ENCODE data around the gene COL18A1. TPM values are rescaled to one million over a fixed set of nuclear protein-coding genes. Genes with fewer than 3 reads are reported as not detected.

COL18A1 gene
- total RNA-seq, 4 donors from 2014 or later: 97.7 to 173 (median 110) TPM

DNA sequence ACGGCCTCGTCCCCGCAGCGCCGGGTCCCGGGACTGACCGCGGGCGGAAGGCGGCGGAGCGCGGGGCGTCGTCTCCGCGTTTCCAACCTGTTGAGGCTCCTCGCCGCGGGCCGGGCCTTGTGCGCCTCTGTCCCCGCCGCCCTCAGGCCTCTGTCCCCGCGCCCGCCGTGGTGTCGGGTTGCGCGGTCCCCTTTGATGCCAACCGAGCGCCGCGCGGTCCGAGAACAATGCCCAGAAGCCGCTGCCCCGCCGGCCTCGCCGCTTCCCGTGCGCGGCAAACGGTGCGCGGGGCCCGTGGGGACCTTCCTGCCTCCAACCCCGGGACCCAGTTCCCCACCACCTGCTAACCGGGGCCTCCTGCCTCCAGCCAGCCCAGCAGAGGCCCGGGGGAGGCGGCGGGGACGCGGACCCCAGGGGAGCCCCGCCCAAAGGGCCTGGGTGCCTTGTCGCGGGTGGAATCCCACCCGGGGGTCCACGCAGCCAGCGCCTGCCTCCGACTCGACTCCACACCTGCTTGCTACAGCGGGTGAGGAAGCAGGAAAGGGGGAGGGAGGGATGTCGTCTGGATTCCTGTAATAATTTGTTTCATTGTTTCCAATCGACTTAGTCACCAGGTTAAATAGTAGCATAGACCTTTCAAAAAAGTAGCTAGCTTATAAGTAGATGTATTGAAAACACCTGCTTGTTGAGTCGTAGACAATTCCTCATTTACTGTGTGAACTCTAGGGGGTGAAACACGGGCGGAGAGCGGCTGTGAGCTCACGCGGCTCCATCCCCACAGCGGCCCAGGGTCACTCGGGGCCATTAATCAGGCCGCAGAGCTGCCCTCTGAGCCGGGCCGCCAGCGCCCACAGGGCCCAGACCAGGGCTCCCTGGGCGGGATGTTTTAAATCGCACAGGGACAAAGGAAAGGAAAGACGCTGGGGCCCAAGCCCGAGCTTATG is 1.1 kb downstream of the COL18A1 start:
- 48% methylated on average over 30 of the region's 83 CpGs for WGBS
- no peak for DNase-seq (ENCODE audit: extremely low spot score)
- peak overlapping the region; percentile 66 to 81 (median 66) for H3K4me3 ChIP-seq
- peaks cover 0 to 9% (median 2%) of the 10 kb centered on the region in 4 donors for H3K9me3 ChIP-seq
- peaks cover 0 to 11% (median 0%) of the 10 kb centered on the region in 4 donors for H3K27me3 ChIP-seq
- peaks cover 41 to 74% (median 67%) of the 10 kb centered on the region in 4 donors for H3K4me1 ChIP-seq
- TF ChIP-seq, protein P1, sequence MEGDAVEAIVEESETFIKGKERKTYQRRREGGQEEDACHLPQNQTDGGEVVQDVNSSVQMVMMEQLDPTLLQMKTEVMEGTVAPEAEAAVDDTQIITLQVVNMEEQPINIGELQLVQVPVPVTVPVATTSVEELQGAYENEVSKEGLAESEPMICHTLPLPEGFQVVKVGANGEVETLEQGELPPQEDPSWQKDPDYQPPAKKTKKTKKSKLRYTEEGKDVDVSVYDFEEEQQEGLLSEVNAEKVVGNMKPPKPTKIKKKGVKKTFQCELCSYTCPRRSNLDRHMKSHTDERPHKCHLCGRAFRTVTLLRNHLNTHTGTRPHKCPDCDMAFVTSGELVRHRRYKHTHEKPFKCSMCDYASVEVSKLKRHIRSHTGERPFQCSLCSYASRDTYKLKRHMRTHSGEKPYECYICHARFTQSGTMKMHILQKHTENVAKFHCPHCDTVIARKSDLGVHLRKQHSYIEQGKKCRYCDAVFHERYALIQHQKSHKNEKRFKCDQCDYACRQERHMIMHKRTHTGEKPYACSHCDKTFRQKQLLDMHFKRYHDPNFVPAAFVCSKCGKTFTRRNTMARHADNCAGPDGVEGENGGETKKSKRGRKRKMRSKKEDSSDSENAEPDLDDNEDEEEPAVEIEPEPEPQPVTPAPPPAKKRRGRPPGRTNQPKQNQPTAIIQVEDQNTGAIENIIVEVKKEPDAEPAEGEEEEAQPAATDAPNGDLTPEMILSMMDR (IDR thresholded peaks at IDR 0.05): no peak
- TF ChIP-seq POLR2A (IDR thresholded peaks at IDR 0.05; ENCODE audit: low read depth) (no peak), POLR2AphosphoS5 (IDR thresholded peaks at IDR 0.05) (peak; percentile 9 to 34), EP300 (IDR thresholded peaks at IDR 0.05) (no peak)
- H3K27ac ChIP-seq (replicated peaks in 1 of 4): peak overlapping the region; percentile 76 to 89 (median 84)
- H3K36me3 ChIP-seq: no peaks in the 10 kb centered on the region
- intact Hi-C loops (cut with DNase I): no loop called here

DNA sequence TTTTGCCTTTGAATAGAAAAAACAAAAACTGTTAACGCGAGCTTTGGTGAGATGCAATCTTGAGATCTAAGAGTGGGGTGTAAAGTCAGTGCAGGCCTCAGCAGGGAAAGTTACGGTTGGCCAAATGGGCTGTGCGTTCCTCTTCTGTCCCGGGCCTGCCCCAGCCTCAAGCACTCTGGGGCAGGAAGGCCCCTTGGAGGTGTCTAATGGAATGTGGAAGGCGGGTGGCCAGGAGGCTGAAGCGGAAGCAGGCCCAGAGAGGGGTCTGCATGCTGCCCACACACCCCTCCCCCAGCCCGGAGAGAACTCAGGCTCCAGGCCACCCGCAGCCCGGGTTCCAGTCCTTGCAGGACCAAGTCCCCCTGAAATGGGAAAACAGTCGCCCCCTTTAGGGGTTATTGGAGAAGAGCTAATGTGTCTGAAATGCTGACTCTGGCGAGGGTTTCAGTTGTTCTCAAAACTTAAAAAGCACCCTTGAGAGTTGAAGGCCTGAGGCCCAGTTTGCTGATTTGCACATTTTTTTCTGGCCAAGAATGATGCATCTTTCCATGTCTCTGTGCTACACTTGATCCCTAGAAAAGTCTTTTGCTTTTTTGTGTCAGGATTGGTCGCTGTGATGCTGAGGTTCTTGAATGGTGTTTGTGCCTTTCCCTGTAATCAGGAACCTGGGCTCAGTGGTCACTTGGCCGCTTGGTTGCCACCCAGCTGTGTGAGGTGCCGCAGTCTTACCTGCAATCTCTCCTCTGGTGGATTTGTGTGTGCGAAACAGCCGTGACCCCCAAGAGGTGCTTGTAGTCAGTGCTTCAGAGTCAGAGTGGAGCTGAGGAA is 2.0 kb downstream of the COL18A1 start:
- intact Hi-C loops (cut with DNase I): no loop called here
- Histone ChIP-seq H3K36me3 (no peaks in the 10 kb centered on the region), H3K27ac (replicated peaks in 1 of 4) (peak overlapping the region; percentile 76 to 89 (median 84)), H3K4me3 (peak overlapping the region; percentile 66 to 81 (median 66)), H3K4me1 (peaks cover 44 to 82% (median 71%) of the 10 kb centered on the region in 4 donors), H3K9me3 (no peaks in the 10 kb centered on the region), H3K27me3 (peaks cover 0 to 11% (median 0%) of the 10 kb centered on the region in 4 donors)
- TF ChIP-seq POLR2AphosphoS5 (IDR thresholded peaks at IDR 0.05): no peak
- TF ChIP-seq EP300 (IDR thresholded peaks at IDR 0.05): no peak
- TF ChIP-seq, protein P1 (IDR thresholded peaks at IDR 0.05): no peak
- TF ChIP-seq POLR2A (IDR thresholded peaks at IDR 0.05; ENCODE audit: low read depth): no peak
- DNase-seq (ENCODE audit: extremely low spot score): no peak
- WGBS: 75% methylated on average over 14 of the region's 17 CpGs

DNA sequence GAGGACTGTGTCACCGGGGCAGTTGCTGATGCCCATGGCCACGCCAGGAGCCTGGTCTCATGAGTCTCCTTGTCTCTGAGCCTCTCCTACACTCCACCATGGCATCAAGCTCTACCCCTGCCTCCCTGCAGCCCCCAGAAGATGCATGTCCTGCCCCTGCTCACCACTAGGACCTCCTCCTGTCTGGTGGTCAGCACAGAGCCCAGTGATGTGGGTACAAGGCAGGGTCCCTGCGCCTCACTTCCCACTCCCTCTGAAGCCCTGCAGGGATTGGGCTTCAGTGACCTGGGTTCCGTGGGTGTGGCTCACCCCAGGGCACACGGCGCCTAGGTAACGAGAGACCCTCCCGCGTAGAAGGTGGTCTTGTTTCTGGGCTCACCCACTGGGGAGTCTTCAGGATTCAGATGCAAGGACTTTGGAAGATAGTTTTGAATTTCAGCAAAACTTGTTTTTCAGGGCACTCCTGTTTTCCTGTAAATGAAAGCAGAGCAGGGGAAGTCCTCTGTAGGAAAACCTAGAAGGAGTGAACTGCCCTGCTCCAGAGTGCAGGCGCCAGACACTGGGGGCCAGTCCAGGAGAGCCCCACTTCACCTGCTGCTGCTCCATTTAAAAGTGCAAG is 2.8 kb downstream of the COL18A1 start:
- Histone ChIP-seq H3K27me3 (peaks cover 0 to 11% (median 0%) of the 10 kb centered on the region in 4 donors), H3K9me3 (no peaks in the 10 kb centered on the region), H3K36me3 (no peaks in the 10 kb centered on the region), H3K27ac (replicated peaks in 1 of 4) (peak overlapping the region in 3 of 4 donors; percentile 6 to 89 (median 87)), H3K4me3 (no peak overlapping the region), H3K4me1 (peaks cover 48 to 85% (median 71%) of the 10 kb centered on the region in 4 donors)
- intact Hi-C loops (cut with DNase I): no loop called here
- DNase-seq (ENCODE audit: extremely low spot score): no peak
- TF ChIP-seq, protein P1 (IDR thresholded peaks at IDR 0.05): no peak
- no peak for TF ChIP-seq POLR2A (IDR thresholded peaks at IDR 0.05; ENCODE audit: low read depth)
- no peak for TF ChIP-seq EP300 (IDR thresholded peaks at IDR 0.05)
- no peak for TF ChIP-seq POLR2AphosphoS5 (IDR thresholded peaks at IDR 0.05)
- WGBS: 98% methylated on average over 3 of the region's 10 CpGs

DNA sequence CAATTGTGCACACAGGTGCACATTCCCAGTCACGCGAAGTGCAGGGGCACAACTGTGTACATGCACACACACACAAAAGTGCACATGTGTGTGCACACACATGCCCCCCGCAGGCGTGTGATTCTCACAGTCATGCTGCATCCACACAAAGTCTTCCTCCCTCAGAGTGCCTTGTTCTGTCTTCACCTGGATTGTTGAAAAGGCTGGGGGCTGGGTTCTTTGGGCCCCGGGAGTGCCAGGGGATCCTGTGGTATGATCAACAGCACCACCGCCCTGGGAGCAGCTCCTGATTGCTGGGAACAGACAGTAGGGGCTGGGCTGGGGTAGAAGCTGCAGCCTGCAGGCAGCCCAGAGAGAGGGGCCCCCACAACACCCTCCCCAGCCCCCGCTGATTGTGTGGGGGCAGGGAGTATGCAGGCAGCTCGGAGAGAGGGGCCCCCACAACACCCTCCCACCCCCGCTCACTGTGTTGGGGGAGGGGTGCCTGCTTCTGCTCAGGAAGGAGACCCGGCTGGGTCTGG is 3.4 kb downstream of the COL18A1 start:
- Histone ChIP-seq H3K4me1 (peaks cover 51 to 91% (median 74%) of the 10 kb centered on the region in 4 donors), H3K27me3 (peaks cover 0 to 11% (median 0%) of the 10 kb centered on the region in 4 donors), H3K9me3 (no peaks in the 10 kb centered on the region), H3K27ac (replicated peaks in 1 of 4) (no peak overlapping the region), H3K36me3 (no peaks in the 10 kb centered on the region), H3K4me3 (no peak overlapping the region)
- TF ChIP-seq EP300 (IDR thresholded peaks at IDR 0.05) (no peak), POLR2A (IDR thresholded peaks at IDR 0.05; ENCODE audit: low read depth) (no peak), POLR2AphosphoS5 (IDR thresholded peaks at IDR 0.05) (no peak)
- TF ChIP-seq, protein P1 (IDR thresholded peaks at IDR 0.05): no peak
- DNase-seq (ENCODE audit: extremely low spot score): no peak
- intact Hi-C loops (cut with DNase I): no loop called here
- 85% methylated on average over 7 of the region's 10 CpGs for WGBS
